ENCODE measurements around the gene PRDX1. TPM values are rescaled to one million over a fixed set of nuclear protein-coding genes. Genes with fewer than 3 reads are reported as not detected.

The PRDX1 gene
- 661 and 828 TPM in 2 replicates for total RNA-seq (2014; rRNA removed; shearing (Covaris generic))

- H3K4me1 ChIP-seq (replicated peaks) = peaks cover 23% of the 10 kb centered on the region
- no peaks in the 10 kb centered on the region for H3K27me3 ChIP-seq (replicated peaks)
- H3K4me3 ChIP-seq = peak within 1 kb of the TSS; percentile 84
- H3K36me3 ChIP-seq = peaks cover 34% of the 10 kb centered on the region
- DNase-seq (ENCODE audit: low read depth in 1 of 2, low spot score in 2 of 2) = peak; percentile 98 to 100
- H3K27ac ChIP-seq = peak within 1 kb of the TSS; percentile 97
- H3K9me3 ChIP-seq (replicated peaks) = no peaks in the 10 kb centered on the region
Measured at GRCh38 chr1:45521413-45522323, at the start of gene PRDX1. Gene PRDX1, minus strand, starts transcription at chr1:45521884. Its CDS starts 2,841 bp downstream, at chr1:45519043.

DNA sequence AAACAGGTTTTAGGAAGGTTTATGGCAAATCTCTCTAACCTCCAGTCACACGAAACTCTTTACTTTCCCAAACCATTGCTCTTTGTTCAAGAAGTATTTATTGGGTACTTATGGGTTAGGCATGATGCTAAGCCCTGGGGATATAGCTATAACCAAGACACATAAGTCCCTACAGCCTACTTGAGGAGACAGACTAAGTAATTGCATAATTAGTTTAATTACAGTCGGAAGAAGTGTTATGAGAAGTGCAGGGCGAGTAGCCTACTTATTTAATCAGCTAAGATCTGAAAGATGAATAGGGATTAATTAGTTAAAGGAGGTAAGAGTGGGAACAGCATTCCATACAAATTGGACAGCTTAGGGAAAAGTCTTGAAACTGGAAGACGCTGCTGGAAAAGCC is 48.9 kb upstream of the PRDX1 start:
- peaks cover 37% of the 10 kb centered on the region for H3K36me3 ChIP-seq
- no peak for DNase-seq (ENCODE audit: low read depth in 1 of 2, low spot score in 2 of 2)
- H3K27me3 ChIP-seq (replicated peaks) = no peaks in the 10 kb centered on the region
- H3K9me3 ChIP-seq (replicated peaks) = no peaks in the 10 kb centered on the region
- H3K27ac ChIP-seq = no peak overlapping the region
- H3K4me1 ChIP-seq (replicated peaks) = no peaks in the 10 kb centered on the region
- H3K4me3 ChIP-seq = no peak overlapping the region

- H3K27me3 ChIP-seq (replicated peaks) = no peaks in the 10 kb centered on the region
- no peaks in the 10 kb centered on the region for H3K4me1 ChIP-seq (replicated peaks)
- H3K27ac ChIP-seq = no peak overlapping the region
- H3K36me3 ChIP-seq = peaks cover 37% of the 10 kb centered on the region
- no peaks in the 10 kb centered on the region for H3K9me3 ChIP-seq (replicated peaks)
- peak; percentile 47 to 67 for DNase-seq (ENCODE audit: low read depth in 1 of 2, low spot score in 2 of 2)
- H3K4me3 ChIP-seq = no peak overlapping the region
Measured at GRCh38 chr1:45569962-45570581, 48.4 kb upstream of the PRDX1 start.

- DNase-seq (ENCODE audit: low read depth in 1 of 2, low spot score in 2 of 2) = no peak
- H3K36me3 ChIP-seq = peaks cover 37% of the 10 kb centered on the region
- no peaks in the 10 kb centered on the region for H3K27me3 ChIP-seq (replicated peaks)
Measured at GRCh38 chr1:45569571-45569961, 47.9 kb upstream of the PRDX1 start.

GRCh38 chr1:45568421-45568820 is 46.7 kb upstream of the PRDX1 start:
- no peak overlapping the region for H3K4me3 ChIP-seq
- H3K27ac ChIP-seq = no peak overlapping the region
- peaks cover 42% of the 10 kb centered on the region for H3K36me3 ChIP-seq
- no peak for DNase-seq (ENCODE audit: low read depth in 1 of 2, low spot score in 2 of 2)
- no peaks in the 10 kb centered on the region for H3K4me1 ChIP-seq (replicated peaks)
- H3K27me3 ChIP-seq (replicated peaks) = no peaks in the 10 kb centered on the region
- H3K9me3 ChIP-seq (replicated peaks) = no peaks in the 10 kb centered on the region

More at GRCh38 chr1:45569571-45569961, 47.9 kb upstream of the PRDX1 start:
- Histone ChIP-seq H3K4me3 (no peak overlapping the region), H3K9me3 (replicated peaks) (no peaks in the 10 kb centered on the region), H3K4me1 (replicated peaks) (no peaks in the 10 kb centered on the region), H3K27ac (no peak overlapping the region)

DNA sequence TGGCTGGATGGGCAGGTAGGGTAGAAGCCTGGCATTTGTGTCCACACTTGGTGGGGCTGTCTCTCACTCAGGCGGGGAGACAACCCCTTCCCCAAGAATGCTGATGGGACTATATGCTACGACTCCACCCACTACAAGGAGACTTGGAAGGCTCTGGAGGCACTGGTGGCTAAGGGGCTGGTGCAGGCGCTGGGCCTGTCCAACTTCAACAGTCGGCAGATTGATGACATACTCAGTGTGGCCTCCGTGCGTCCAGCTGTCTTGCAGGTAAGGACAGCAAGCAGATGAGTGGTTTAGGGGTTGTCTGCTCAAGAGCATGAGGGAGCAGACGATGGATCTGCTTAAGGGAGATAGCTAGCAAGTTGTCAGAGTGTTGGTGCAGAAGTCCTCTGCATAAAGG is 46.2 kb upstream of the PRDX1 start:
- DNase-seq (ENCODE audit: low read depth in 1 of 2, low spot score in 2 of 2) = no peak

DNA sequence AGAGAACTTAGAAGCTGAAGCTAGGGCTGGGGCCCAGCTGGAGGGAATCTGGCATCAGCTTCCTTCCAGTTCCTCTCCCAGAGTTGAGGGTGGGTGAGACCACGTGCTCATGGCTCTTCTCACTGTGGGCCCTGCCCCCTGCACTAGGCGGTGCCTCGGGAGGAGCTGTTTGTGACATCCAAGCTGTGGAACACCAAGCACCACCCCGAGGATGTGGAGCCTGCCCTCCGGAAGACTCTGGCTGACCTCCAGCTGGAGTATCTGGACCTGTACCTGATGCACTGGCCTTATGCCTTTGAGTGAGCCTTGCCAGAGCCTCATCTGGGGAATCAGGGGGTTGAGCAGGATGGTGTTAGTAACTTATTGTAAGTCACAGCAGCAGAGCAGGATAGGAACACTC is 45.0 kb upstream of the PRDX1 start:
- H3K27me3 ChIP-seq (replicated peaks) = no peaks in the 10 kb centered on the region
- peaks cover 57% of the 10 kb centered on the region for H3K36me3 ChIP-seq
- no peak overlapping the region for H3K4me3 ChIP-seq
- H3K9me3 ChIP-seq (replicated peaks) = no peaks in the 10 kb centered on the region
- no peak for DNase-seq (ENCODE audit: low read depth in 1 of 2, low spot score in 2 of 2)
- H3K4me1 ChIP-seq (replicated peaks) = no peaks in the 10 kb centered on the region
- H3K27ac ChIP-seq = no peak overlapping the region

More for the DNA sequence above, 46.2 kb upstream of the PRDX1 start:
- Histone ChIP-seq H3K27ac (no peak overlapping the region), H3K36me3 (peaks cover 47% of the 10 kb centered on the region), H3K27me3 (replicated peaks) (no peaks in the 10 kb centered on the region), H3K4me3 (no peak overlapping the region), H3K4me1 (replicated peaks) (no peaks in the 10 kb centered on the region), H3K9me3 (replicated peaks) (no peaks in the 10 kb centered on the region)

- no peak for DNase-seq (ENCODE audit: low read depth in 1 of 2, low spot score in 2 of 2)
- Histone ChIP-seq H3K4me3 (no peak overlapping the region), H3K9me3 (replicated peaks) (no peaks in the 10 kb centered on the region), H3K27me3 (replicated peaks) (no peaks in the 10 kb centered on the region), H3K36me3 (peaks cover 44% of the 10 kb centered on the region), H3K4me1 (replicated peaks) (no peaks in the 10 kb centered on the region), H3K27ac (no peak overlapping the region)
Measured at GRCh38 chr1:45563843-45564242, 42.2 kb upstream of the PRDX1 start.

DNA sequence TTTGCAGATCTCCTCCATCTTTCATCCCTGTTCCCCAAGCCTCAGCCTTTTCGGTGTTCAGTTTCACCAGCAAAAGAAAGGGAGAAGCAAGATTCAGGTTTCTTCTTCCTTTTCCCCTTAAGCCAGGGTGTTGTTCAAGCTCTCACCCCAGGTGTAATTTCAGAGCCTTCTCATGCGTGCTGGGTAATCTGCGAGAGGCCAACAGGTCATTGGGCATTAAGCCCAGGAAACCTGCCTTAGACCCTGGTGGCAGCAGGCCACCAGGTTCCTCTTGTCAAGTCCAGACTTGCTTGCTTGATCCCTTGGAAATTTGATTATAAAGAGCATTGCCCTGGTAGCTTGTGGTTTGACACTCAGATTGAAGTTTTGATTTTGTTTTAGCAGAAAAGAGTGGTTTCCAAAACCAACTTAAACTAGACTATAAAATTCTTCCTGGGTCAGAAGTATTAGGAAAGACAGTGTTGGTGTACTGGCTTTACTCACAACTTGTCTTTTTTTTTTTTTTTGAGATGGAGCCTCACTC is 35.8 kb upstream of the PRDX1 start:
- peaks cover 48% of the 10 kb centered on the region for H3K36me3 ChIP-seq
- no peak overlapping the region for H3K27ac ChIP-seq
- H3K27me3 ChIP-seq (replicated peaks) = no peaks in the 10 kb centered on the region
- H3K9me3 ChIP-seq (replicated peaks) = no peaks in the 10 kb centered on the region; the same call in 1 of the 2 replicates
- no peaks in the 10 kb centered on the region for H3K4me1 ChIP-seq (replicated peaks)
- H3K4me3 ChIP-seq = no peak overlapping the region
- no peak for DNase-seq (ENCODE audit: low read depth in 1 of 2, low spot score in 2 of 2)

DNA sequence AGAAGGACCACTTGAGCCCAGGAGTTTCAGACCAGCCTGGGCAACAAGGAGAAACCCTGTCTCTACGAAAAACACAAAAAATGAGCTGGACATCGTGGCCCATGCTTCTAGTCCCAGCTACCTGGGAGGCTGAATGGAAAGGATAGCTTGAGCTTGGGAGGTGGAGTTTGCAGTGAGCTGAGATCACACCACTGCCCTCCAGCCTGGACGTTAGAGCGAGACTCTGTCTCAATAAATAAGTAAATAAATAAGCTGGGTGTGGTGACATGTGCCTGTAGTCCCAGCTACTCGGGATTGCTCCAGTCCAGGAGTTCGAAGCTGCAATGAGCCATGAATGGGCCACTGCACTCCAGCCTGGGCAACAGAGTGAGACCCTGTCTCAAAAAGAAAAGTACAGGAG is 32.5 kb upstream of the PRDX1 start:
- H3K27me3 ChIP-seq (replicated peaks) = no peaks in the 10 kb centered on the region

DNA sequence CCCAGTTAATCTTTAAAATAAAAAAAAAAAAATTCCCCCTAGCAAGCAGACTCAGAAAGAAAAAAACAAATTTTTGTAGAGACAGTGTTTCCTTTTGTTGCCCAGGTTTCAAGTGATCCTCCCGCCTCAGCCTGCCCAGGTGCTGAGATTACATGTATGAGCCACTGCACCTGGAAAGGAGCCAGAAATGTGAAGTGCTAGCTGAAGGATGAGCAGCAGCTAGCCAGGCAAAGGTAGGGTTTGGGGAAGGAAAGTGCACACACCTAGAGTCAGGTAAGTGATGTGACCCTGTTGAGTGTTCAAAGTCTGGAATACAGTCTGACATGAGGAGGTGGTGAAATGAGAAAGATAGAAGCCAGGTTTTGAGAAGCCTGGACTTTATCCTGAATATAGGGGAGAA is 30.6 kb upstream of the PRDX1 start:
- DNase-seq (ENCODE audit: low read depth in 1 of 2, low spot score in 2 of 2) = no peak
- Histone ChIP-seq H3K9me3 (replicated peaks) (no peaks in the 10 kb centered on the region; the same call in 1 of the 2 replicates), H3K36me3 (peaks cover 32% of the 10 kb centered on the region), H3K4me3 (no peak overlapping the region), H3K4me1 (replicated peaks) (peaks cover 11% of the 10 kb centered on the region), H3K27me3 (replicated peaks) (no peaks in the 10 kb centered on the region), H3K27ac (no peak overlapping the region)

More for the DNA sequence above, 32.5 kb upstream of the PRDX1 start:
- no peak overlapping the region for H3K27ac ChIP-seq
- no peak for DNase-seq (ENCODE audit: low read depth in 1 of 2, low spot score in 2 of 2)
- H3K4me1 ChIP-seq (replicated peaks) = peaks cover 11% of the 10 kb centered on the region
- H3K4me3 ChIP-seq = no peak overlapping the region
- peaks cover 42% of the 10 kb centered on the region for H3K36me3 ChIP-seq
- no peaks in the 10 kb centered on the region; the same call in 1 of the 2 replicates for H3K9me3 ChIP-seq (replicated peaks)

GRCh38 chr1:45551684-45552083 is 30.0 kb upstream of the PRDX1 start:
- Histone ChIP-seq H3K27ac (no peak overlapping the region), H3K36me3 (peaks cover 27% of the 10 kb centered on the region), H3K9me3 (replicated peaks) (no peaks in the 10 kb centered on the region; the same call in 1 of the 2 replicates), H3K4me3 (peak overlapping the region; percentile 54), H3K4me1 (replicated peaks) (peaks cover 11% of the 10 kb centered on the region), H3K27me3 (replicated peaks) (no peaks in the 10 kb centered on the region)
- no peak for DNase-seq (ENCODE audit: low read depth in 1 of 2, low spot score in 2 of 2)

DNA sequence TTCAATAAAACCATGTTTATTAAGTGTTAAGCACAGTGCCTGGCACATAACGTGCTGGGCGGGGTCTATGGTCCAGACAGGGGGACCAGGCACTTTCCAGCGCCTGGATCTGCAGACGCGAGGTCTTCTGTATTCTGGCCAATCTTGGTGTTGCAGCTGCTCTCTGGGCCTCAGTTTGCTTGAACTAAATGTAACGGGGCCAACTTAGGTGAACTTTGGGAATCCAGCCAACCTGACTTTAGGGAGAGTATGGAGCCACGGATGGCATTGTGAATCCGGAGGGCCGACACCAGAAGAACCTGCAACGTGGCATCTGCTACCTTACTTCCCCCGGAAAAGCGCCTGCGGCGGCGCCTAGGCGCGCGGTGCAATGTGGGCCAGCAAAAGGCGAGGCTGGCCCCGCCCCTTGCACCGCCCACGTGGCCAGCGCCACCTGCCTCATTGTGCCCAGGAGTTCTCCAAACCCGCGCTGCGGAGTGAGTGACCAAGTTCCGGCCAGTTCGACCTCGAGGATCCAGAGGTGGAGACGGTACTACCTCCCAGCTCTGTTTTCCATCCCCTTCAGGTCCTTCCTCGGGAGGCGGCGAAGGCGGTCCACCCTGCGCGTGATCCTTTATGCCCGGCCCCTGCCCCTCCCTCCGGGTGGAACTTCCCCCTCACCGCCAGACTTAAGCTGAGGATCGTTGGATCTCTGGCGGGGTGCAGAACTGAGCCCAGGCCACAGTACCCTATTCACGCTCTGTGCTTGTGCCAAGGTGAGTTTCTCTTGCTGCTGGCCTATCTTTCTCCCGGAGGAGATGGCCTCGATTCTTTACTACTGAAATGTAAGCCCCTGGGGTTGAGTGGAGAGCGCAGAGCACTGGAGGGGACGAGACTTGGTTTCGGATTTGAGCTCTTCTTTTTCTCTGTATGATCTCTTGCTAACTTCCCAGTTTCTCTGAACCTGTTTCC is 29.0 kb upstream of the PRDX1 start, which contains the start of gene AKR1A1:
Gene AKR1A1 (plus strand): TSS at position 426 of the 951 bp plus-strand sequence. CDS start 10,969 bp downstream, outside the sequence.
- Histone ChIP-seq H3K27me3 (replicated peaks) (no peaks in the 10 kb centered on the region), H3K27ac (peak within 1 kb of the TSS; percentile 45), H3K36me3 (peaks cover 17% of the 10 kb centered on the region), H3K4me3 (peak within 1 kb of the TSS; percentile 54), H3K4me1 (replicated peaks) (peaks cover 11% of the 10 kb centered on the region), H3K9me3 (replicated peaks) (no peaks in the 10 kb centered on the region)
- DNase-seq (ENCODE audit: low read depth in 1 of 2, low spot score in 2 of 2) = peak; percentile 84 to 88

Measured in SJSA1 (cell line).